Stimulated activated naive CD8-positive, alpha-beta T cell treated with anti-CD3 and anti-CD28 coated beads, Interleukin-15, amount 100 ng/mL, for 72 hours (primary cell): ENCODE measurements around the gene SMIM43.

Source experiments
- ATAC-seq: fragments of 150-1000 bp; cut with Tn5 transposase; 2 replicates; pipeline ENCODE4 v1.10.0; 2021; ENCODE audit warnings: mild to moderate bottlenecking, moderate library complexity
- DNase-seq, 2 donors: peaks; one replicate each; pipeline ENCODE4 v3.0.0; 2021 to 2022
- H3K27ac Mint-ChIP-seq, 2 donors: one replicate each; pipeline ENCODE4 v1.8.0; 2022; ENCODE audit warnings: mild to moderate bottlenecking in 2 of 2, mixed read lengths in 2 of 2, moderate library complexity in 2 of 2
- H3K27me3 Mint-ChIP-seq: one replicate; pipeline ENCODE4 v1.8.0; 2022; ENCODE audit warnings: mixed read lengths
- H3K4me1 Mint-ChIP-seq: one replicate; pipeline ENCODE4 v1.8.0; 2022; ENCODE audit warnings: mild to moderate bottlenecking, mixed read lengths
- H3K4me3 Mint-ChIP-seq, 2 donors: one replicate each; pipeline ENCODE4 v1.8.0; 2022; ENCODE audit warnings: mild to moderate bottlenecking in 2 of 2, mixed read lengths in 2 of 2, moderate library complexity in 1 of 2
- H3K9me3 Mint-ChIP-seq, 2 donors: one replicate each; pipeline ENCODE4 v1.8.0; 2022; ENCODE audit warnings: mixed read lengths in 2 of 2

Gene SMIM43

GRCh38 chr4:121789960-121790829, 25.2 kb upstream of the SMIM43 start:
- H3K27me3 Mint-ChIP-seq: peaks cover 48% of the 10 kb centered on the region
- H3K9me3 Mint-ChIP-seq: no peaks in the 10 kb centered on the region
- ATAC-seq (no peak), DNase-seq (no peak)
- H3K4me3 Mint-ChIP-seq: no peak overlapping the region
- no peak overlapping the region for H3K27ac Mint-ChIP-seq
- H3K4me1 Mint-ChIP-seq: peaks cover 12% of the 10 kb centered on the region

GRCh38 chr4:121789455-121789854, 24.5 kb upstream of the SMIM43 start:
- H3K4me3 Mint-ChIP-seq: peak overlapping the region in 1 of 2 donors; percentile 53
- DNase-seq (no peak), ATAC-seq (no peak)
- peaks cover 44% of the 10 kb centered on the region for H3K27me3 Mint-ChIP-seq
- H3K4me1 Mint-ChIP-seq: peaks cover 12% of the 10 kb centered on the region
- H3K27ac Mint-ChIP-seq: no peak overlapping the region
- H3K9me3 Mint-ChIP-seq: no peaks in the 10 kb centered on the region

GRCh38 chr4:121788896-121789295, 23.9 kb upstream of the SMIM43 start:
- ATAC-seq (no peak), DNase-seq (no peak)
- H3K27ac Mint-ChIP-seq: no peak overlapping the region
- H3K27me3 Mint-ChIP-seq: peaks cover 44% of the 10 kb centered on the region
- no peak overlapping the region for H3K4me3 Mint-ChIP-seq
- peaks cover 12% of the 10 kb centered on the region for H3K4me1 Mint-ChIP-seq
- no peaks in the 10 kb centered on the region for H3K9me3 Mint-ChIP-seq

- H3K27me3 Mint-ChIP-seq: peaks cover 50% of the 10 kb centered on the region
- H3K4me3 Mint-ChIP-seq: no peak overlapping the region
- no peak for ATAC-seq
- H3K4me1 Mint-ChIP-seq: peaks cover 12% of the 10 kb centered on the region
- H3K27ac Mint-ChIP-seq: no peak overlapping the region
- DNase-seq: no peak
- no peaks in the 10 kb centered on the region for H3K9me3 Mint-ChIP-seq
Observed at GRCh38 chr4:121786221-121786620, 21.3 kb upstream of the SMIM43 start.

DNA sequence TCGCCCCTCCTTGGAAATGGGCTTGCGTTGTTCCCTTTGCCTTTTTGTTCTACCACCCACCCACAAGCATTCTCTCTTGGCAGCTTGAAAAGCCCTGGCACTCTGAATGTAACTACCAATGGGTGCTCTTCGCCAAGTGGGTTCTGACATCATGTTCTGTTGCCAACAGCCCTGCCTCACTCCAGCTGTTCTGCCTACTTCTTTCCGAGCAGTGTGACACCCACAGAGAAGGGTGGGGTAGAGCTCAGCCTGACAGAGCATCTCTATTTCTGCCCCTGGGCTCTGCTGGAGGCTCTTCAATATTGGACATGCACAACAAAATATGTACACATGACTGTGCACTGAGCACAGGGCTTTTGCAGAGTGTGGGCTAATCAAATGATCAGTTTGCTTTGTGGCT, 20.5 kb upstream of the SMIM43 start:
- no peak overlapping the region for H3K4me3 Mint-ChIP-seq
- no peak for ATAC-seq
- no peak for DNase-seq
- H3K27ac Mint-ChIP-seq: no peak overlapping the region
- H3K27me3 Mint-ChIP-seq: peaks cover 58% of the 10 kb centered on the region
- no peaks in the 10 kb centered on the region for H3K9me3 Mint-ChIP-seq
- peaks cover 12% of the 10 kb centered on the region for H3K4me1 Mint-ChIP-seq

DNA sequence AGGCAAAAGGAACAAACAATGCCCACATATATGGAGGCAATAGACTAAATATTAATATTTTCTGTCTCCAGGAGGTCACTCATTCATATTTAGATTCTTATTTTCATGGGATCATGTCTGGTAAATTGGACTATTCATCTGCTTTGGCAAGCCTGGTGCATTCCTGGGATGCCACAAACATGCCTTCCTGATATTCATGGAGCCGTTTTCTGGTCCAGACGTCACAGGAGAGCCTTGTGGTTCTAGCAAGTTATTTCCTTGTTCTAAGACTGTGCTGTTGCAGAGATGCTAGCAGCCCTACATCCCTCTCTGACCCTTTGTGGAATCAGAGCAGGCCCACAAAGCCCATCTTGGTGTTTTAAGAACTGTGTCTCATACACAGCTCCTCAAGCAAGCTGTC, 20.0 kb upstream of the SMIM43 start:
- no peak for ATAC-seq

GRCh38 chr4:121784401-121784800, 19.4 kb upstream of the SMIM43 start:
- ATAC-seq: no peak
- Mint-ChIP-seq H3K4me3 (no peak overlapping the region), H3K27ac (no peak overlapping the region), H3K9me3 (no peaks in the 10 kb centered on the region), H3K4me1 (peaks cover 10% of the 10 kb centered on the region), H3K27me3 (peaks cover 64% of the 10 kb centered on the region)
- no peak for DNase-seq

More for the DNA sequence above, 20.0 kb upstream of the SMIM43 start:
- H3K9me3 Mint-ChIP-seq: no peaks in the 10 kb centered on the region
- H3K4me3 Mint-ChIP-seq: no peak overlapping the region
- peaks cover 63% of the 10 kb centered on the region for H3K27me3 Mint-ChIP-seq
- H3K4me1 Mint-ChIP-seq: peaks cover 12% of the 10 kb centered on the region
- no peak for DNase-seq
- H3K27ac Mint-ChIP-seq: no peak overlapping the region

- Mint-ChIP-seq H3K27me3 (peaks cover 52% of the 10 kb centered on the region), H3K9me3 (no peaks in the 10 kb centered on the region)
Observed at GRCh38 chr4:121783210-121783609, 18.2 kb upstream of the SMIM43 start.

GRCh38 chr4:121778991-121779628, 14.1 kb upstream of the SMIM43 start:
- Mint-ChIP-seq H3K27me3 (peaks cover 23% of the 10 kb centered on the region), H3K4me1 (no peaks in the 10 kb centered on the region), H3K9me3 (no peaks in the 10 kb centered on the region), H3K4me3 (no peak overlapping the region), H3K27ac (no peak overlapping the region)
- ATAC-seq (no peak), DNase-seq (no peak)

More at GRCh38 chr4:121783210-121783609, 18.2 kb upstream of the SMIM43 start:
- Mint-ChIP-seq H3K27ac (no peak overlapping the region), H3K4me1 (no peaks in the 10 kb centered on the region), H3K4me3 (no peak overlapping the region)
- DNase-seq (no peak), ATAC-seq (no peak)

- no peak for DNase-seq
- H3K4me3 Mint-ChIP-seq: no peak overlapping the region
- no peak for ATAC-seq
- H3K4me1 Mint-ChIP-seq: no peaks in the 10 kb centered on the region
- peaks cover 22% of the 10 kb centered on the region for H3K27me3 Mint-ChIP-seq
- no peak overlapping the region for H3K27ac Mint-ChIP-seq
- no peaks in the 10 kb centered on the region for H3K9me3 Mint-ChIP-seq
Observed at GRCh38 chr4:121777625-121778024, 12.7 kb upstream of the SMIM43 start.

DNA sequence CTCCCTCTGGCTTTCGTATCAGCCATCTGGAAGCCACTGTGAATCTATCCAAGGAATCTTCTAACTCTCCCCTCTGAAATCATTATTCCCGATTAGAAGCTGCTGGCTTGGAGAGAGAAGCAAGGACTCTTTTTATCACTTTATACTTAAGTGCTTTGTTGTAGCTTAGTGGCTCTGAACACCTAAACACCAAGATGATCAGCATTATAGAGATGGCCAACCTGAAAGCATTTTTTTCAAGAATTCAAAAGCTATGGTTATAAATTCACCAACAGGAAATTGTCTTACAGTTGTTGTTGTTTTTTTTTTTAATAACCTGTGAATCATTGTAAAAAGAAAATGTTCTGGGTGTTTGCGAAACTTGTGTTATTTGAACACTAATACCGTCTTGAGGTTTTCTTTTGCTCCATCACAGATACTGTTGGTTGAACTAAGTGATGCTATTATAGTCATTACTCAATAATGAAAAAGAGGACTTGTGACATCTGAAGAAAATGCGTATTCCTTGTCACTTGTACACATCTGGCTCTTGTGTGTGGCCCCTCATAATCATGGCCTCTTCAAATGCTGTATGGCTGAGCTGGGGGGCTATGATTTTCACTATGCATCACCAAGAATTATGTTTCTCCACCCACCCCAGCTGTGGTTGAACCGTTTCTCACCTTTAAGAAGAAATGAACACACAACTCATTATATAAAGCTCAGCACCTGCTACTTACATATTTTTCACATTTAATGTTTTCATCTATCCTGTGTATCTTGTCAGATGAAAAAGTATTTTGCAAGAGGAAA, 11.8 kb upstream of the SMIM43 start:
- Mint-ChIP-seq H3K27ac (no peak overlapping the region), H3K9me3 (no peaks in the 10 kb centered on the region), H3K4me3 (no peak overlapping the region), H3K4me1 (no peaks in the 10 kb centered on the region), H3K27me3 (peaks cover 22% of the 10 kb centered on the region)
- DNase-seq (no peak), ATAC-seq (no peak)

GRCh38 chr4:121773883-121774282, 8.9 kb upstream of the SMIM43 start:
- Mint-ChIP-seq H3K4me3 (no peak overlapping the region), H3K9me3 (no peaks in the 10 kb centered on the region), H3K4me1 (no peaks in the 10 kb centered on the region), H3K27ac (no peak overlapping the region), H3K27me3 (peaks cover 26% of the 10 kb centered on the region)
- ATAC-seq: no peak
- DNase-seq: no peak

DNA sequence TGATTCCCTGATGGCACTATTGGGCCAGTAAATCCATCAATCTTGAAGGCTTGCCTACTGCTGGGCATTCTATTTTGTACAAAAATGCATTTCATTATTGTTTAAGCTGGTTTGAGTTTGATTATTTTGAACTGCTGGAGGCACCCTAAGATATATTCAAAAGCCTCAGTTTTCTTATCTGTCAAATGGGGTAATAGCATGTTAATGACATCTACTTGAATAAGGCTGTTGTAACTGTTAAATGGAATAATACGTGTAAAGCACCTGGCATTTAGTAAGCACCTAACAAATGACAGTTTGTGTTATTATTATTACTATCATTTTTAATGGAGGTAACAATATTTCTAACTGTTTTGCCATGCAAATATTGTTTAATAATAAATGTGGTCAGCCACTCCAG, 6.9 kb upstream of the SMIM43 start:
- peaks cover 40% of the 10 kb centered on the region for H3K27me3 Mint-ChIP-seq

DNA sequence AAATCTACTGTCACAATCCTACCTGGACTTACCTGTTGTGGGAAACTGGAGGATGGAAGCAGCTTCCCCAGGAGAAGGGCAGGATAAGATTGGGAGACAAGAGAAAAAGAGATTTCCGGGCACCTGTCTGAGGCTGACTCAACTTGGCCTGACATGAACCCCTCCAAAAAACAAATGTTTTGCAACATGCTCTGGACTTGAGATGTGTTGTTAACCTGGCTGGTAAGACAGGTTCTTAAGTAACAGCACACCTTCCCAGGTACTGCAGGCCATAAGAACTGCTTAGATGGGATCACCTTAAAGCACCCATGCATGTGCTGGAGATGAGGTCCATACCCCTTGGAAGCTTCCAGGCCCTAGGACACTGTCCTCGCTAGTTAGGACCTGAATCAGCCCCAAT, 4.4 kb upstream of the SMIM43 start:
- Mint-ChIP-seq H3K27me3 (peaks cover 61% of the 10 kb centered on the region), H3K9me3 (no peaks in the 10 kb centered on the region)
- ATAC-seq: no peak

More for the DNA sequence above, 6.9 kb upstream of the SMIM43 start:
- no peak for ATAC-seq
- Mint-ChIP-seq H3K4me1 (no peaks in the 10 kb centered on the region), H3K4me3 (no peak overlapping the region), H3K27ac (no peak overlapping the region), H3K9me3 (no peaks in the 10 kb centered on the region)
- DNase-seq: no peak

DNA sequence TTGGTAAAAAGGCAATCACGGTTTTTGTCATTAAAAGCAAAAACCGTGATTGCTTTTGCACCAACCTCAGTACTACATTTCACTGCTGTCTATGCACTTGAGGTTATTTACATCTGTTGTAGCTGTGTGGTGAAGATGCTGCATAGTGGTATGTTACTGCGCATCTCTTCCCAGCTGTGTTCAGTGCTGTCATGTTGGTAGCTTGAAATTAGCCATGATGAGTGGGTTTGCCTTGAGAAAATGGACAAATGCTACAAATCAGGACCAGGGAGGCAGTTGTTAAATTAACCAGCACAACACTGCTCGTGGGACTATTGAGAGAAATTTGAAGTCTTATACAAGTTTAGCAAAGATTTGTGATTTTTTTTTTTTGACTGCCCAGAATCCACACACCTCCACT, 2.2 kb upstream of the SMIM43 start:
- H3K27me3 Mint-ChIP-seq: peaks cover 82% of the 10 kb centered on the region
- H3K27ac Mint-ChIP-seq: no peak overlapping the region
- H3K4me3 Mint-ChIP-seq: no peak overlapping the region
- H3K9me3 Mint-ChIP-seq: no peaks in the 10 kb centered on the region
- DNase-seq (no peak), ATAC-seq (no peak)
- H3K4me1 Mint-ChIP-seq: peaks cover 19% of the 10 kb centered on the region

More for the DNA sequence above, 4.4 kb upstream of the SMIM43 start:
- DNase-seq: no peak
- H3K4me1 Mint-ChIP-seq: peaks cover 12% of the 10 kb centered on the region
- no peak overlapping the region for H3K27ac Mint-ChIP-seq
- no peak overlapping the region for H3K4me3 Mint-ChIP-seq
